GM20000 (cell line): Measurements from ENCODE around the gene NRSN2.

Source experiments
- DNase-seq: peaks from one replicate; pipeline ENCODE4 v3.0.0; 2012; ENCODE audit warnings: low spot score
- TF ChIP-seq, protein P1 (sequence below): IDR thresholded peaks from 2 replicates; pipeline ENCODE4 v1.5.1; 2012; ENCODE audit warnings: mild to moderate bottlenecking, control low read depth; ENCODE audit errors: extremely low read depth, missing control alignments

The NRSN2 gene

GRCh38 chr20:346640-347316 is at the start of gene NRSN2:
NRSN2 (plus strand) TSS chr20:347111; CDS start chr20:349644, 2,533 bp downstream.
- peak; percentile 89 for DNase-seq
- TF ChIP-seq, protein P1, sequence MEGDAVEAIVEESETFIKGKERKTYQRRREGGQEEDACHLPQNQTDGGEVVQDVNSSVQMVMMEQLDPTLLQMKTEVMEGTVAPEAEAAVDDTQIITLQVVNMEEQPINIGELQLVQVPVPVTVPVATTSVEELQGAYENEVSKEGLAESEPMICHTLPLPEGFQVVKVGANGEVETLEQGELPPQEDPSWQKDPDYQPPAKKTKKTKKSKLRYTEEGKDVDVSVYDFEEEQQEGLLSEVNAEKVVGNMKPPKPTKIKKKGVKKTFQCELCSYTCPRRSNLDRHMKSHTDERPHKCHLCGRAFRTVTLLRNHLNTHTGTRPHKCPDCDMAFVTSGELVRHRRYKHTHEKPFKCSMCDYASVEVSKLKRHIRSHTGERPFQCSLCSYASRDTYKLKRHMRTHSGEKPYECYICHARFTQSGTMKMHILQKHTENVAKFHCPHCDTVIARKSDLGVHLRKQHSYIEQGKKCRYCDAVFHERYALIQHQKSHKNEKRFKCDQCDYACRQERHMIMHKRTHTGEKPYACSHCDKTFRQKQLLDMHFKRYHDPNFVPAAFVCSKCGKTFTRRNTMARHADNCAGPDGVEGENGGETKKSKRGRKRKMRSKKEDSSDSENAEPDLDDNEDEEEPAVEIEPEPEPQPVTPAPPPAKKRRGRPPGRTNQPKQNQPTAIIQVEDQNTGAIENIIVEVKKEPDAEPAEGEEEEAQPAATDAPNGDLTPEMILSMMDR = no peak

GRCh38 chr20:297925-298775 is 48.8 kb upstream of the NRSN2 start:
- TF ChIP-seq, protein P1 = no peak
- DNase-seq = peak; percentile 70

DNA sequence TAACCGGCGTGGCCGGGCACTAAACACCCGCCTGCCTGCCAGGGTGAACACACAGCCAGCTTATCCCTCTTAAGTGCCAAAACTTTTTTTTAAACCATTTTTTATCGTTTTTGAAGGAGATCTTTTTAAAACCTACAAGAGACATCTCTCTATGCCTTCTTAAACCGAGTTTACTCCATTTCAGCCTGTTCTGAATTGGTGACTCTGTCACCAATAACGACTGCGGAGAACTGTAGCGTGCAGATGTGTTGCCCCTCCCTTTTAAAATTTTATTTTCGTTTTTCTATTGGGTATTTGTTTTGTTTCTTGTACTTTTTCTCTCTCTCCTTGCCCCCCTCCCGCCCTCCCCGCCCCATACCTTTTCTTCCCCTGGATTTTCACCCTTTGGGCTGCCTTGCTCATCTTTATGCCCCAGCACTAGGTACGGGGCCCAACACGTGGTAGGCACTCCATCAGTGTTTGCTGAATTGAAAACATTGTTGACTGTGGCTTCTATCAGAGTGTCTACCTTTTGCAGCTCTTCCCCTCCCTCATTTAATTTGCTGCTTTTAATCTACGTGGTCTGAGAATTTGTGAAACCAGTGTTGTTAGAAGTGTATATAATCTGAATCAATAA is 48.0 kb upstream of the NRSN2 start:
- TF ChIP-seq, protein P1 = no peak
- no peak for DNase-seq

GRCh38 chr20:300345-300990 is 46.4 kb upstream of the NRSN2 start:
- TF ChIP-seq, protein P1 = no peak
- no peak for DNase-seq

DNA sequence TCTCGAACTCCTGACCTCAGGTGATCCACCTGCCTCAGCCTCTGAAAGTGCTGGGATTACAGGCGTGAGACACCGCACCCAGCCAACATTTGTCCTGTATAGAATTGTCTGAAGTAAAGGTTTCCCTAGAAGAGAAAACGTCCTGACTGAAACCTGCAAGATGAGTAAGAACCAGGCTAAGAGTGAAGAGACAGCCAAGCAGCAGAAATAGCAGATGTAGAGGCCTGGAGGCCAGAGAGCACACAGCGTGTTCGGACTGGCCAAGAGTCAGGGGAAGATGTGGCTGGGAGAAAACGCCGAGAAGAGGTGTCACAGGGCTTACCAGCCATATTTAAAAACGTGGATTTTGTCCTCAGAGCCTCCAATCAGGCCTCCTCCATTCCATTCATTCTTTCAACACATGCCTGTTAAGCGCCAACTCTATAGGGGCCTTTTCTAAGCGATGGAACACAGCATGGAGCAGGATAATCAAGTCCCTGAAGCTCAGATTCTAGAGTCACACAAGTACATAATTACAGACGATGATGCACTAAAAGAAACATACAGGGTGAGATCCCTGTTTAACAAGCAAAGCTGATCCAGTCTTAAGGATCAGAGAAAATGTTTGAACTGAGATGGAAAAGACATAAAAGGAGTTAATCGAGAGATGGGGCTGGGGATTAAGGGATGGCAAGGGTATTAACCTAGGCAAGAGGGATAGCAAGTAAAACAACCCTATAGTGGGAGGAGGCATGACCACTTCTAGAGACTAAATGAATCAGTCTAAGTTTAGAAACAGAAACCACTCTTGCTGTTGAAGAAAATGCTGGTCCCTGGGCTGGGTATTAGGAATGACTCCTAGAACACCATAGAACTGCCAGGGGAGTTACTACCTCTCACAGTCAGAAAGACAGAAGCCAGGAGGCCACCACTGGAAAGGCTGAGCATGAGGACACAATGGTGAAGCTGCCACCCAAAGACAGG is 44.7 kb upstream of the NRSN2 start:
- TF ChIP-seq, protein P1 = no peak
- no peak for DNase-seq

DNA sequence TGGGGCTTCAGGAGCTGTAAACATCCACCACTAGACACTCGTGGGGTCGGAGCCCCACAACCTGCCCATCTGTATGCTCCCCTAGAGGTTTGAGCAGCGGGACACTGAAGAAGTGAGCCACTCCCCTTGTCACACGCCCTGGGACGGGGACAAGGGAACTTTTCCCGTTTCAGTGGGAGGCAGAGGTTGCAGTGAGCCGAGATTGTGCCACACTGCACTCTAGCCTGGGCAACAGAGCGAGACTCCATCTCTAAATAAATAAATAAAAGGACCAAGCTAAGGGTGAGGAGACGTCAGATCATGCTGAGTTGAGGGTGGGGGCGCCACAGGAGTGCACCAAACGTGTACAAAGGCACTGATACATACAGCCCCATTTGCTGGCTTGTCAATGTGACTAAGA is 41.2 kb upstream of the NRSN2 start:
- TF ChIP-seq, protein P1 = no peak
- DNase-seq = no peak
